Activated CD4-positive, alpha-beta T cell treated with anti-CD3 and anti-CD28 coated beads for 1 hour (primary cell): Measurements from ENCODE around the gene CTSF.
"Not testable (repeated sequence)": the region's sequence is repeated elsewhere in the genome, so short reads cannot be mapped to it uniquely, and the experiment has no call there.

Experiments used
- DNase-seq: peaks from one replicate; pipeline ENCODE4 v3.0.0-alpha.2; 2020

CTSF gene

GRCh38 chr11:66556086-66556485 lies 12.3 kb downstream of the CTSF start:
- DNase-seq, result no peak

- DNase-seq, result no peak
Observed at GRCh38 chr11:66555416-66555815, 13.0 kb downstream of the CTSF start.

- DNase-seq, result no peak
Observed at GRCh38 chr11:66554602-66555001, 13.8 kb downstream of the CTSF start.

- no peak for DNase-seq
Observed at GRCh38 chr11:66550887-66551286, 17.5 kb downstream of the CTSF start.

- DNase-seq, result no peak
Observed at GRCh38 chr11:66549696-66550095, 18.7 kb downstream of the CTSF start.

- DNase-seq, result no peak
Observed at GRCh38 chr11:66548774-66549630, 19.4 kb downstream of the CTSF start.

GRCh38 chr11:66548041-66548440 lies 20.4 kb downstream of the CTSF start:
- DNase-seq, result no peak

- no peak for DNase-seq
Observed at GRCh38 chr11:66547662-66548009, 20.8 kb downstream of the CTSF start.

GRCh38 chr11:66546966-66547661 lies 21.3 kb downstream of the CTSF start:
- no peak for DNase-seq

GRCh38 chr11:66546368-66546965 lies 21.9 kb downstream of the CTSF start, which contains the start of gene ACTN3:
TSS of gene ACTN3 (plus strand) at chr11:66546903. CDS start at chr11:66546938, 35 bp downstream.
- DNase-seq, result no peak

- DNase-seq, result peak; percentile 61
Observed at GRCh38 chr11:66545701-66546367, 22.6 kb downstream of the CTSF start, which contains the start of gene ZDHHC24. TSS of gene ZDHHC24 (minus strand) at chr11:66546048. CDS start at chr11:66546003, 45 bp downstream.

- DNase-seq, result not testable (repeated sequence)
Observed at GRCh38 chr11:66544952-66545351, 23.5 kb downstream of the CTSF start.

- DNase-seq, result peak; percentile 34
Observed at GRCh38 chr11:66543263-66544107, 24.9 kb downstream of the CTSF start.

GRCh38 chr11:66542362-66542761 lies 26.0 kb downstream of the CTSF start:
- DNase-seq, result no peak

- no peak for DNase-seq
Observed at GRCh38 chr11:66541892-66542291, 26.5 kb downstream of the CTSF start.

- not testable (repeated sequence) for DNase-seq
Observed at GRCh38 chr11:66540598-66540997, 27.8 kb downstream of the CTSF start.

GRCh38 chr11:66539870-66540213 lies 28.6 kb downstream of the CTSF start:
- DNase-seq, result no peak

- DNase-seq, result no peak
Observed at GRCh38 chr11:66539170-66539869, 29.1 kb downstream of the CTSF start.

GRCh38 chr11:66532784-66533183 lies 35.6 kb downstream of the CTSF start:
- DNase-seq, result no peak

GRCh38 chr11:66531841-66532240 lies 36.6 kb downstream of the CTSF start:
- no peak for DNase-seq

GRCh38 chr11:66530927-66531709 lies 37.3 kb downstream of the CTSF start:
- DNase-seq, result no peak
